Testis (tissue), 2 donors: Measurements from ENCODE around the gene CC2D2A.
A peak's percentile ranks its signal among the peaks of the same experiment; 100 is the strongest.

Experiments used
- CTCF ChIP-seq, 3 experiments: fragments of 450-650 bp in 2 of 3; fragments of 200-600 bp in 1 of 3; sonication (generic) in 1 of 3; IDR thresholded peaks; one replicate each; pipeline ENCODE4 v1.5.1; 2016 to 2019; ENCODE audit warnings: antibody characterized with exemption in 3 of 3, mild to moderate bottlenecking in 2 of 3, moderate library complexity in 1 of 3
- POLR2A ChIP-seq: fragments of 450-650 bp; IDR thresholded peaks from one replicate; pipeline ENCODE4 v1.6.1; 2017; ENCODE audit warnings: antibody characterized with exemption, mild to moderate bottlenecking, moderate library complexity

GRCh38 chr4:15479089-15479912 is 9.6 kb downstream of the CC2D2A start:
- TF ChIP-seq CTCF (IDR thresholded peaks at IDR 0.05) (peak; percentile 40 to 55 (median 51)), POLR2A (no peak)
